WTC11 (cell line): Measurements from ENCODE around the gene SLC22A4. TPM values are rescaled to one million over a fixed set of nuclear protein-coding genes. Genes with fewer than 3 reads are reported as not detected.
A peak's percentile ranks its signal among the peaks of the same experiment; 100 is the strongest.

Experiments used
- ATAC-seq: fragments of 200-7000 bp; cut with Tn5 transposase; 2 replicates; pipeline ENCODE4 v1.10.0; 2021; ENCODE audit warnings: mild to moderate bottlenecking, moderate library complexity
- CTCF ChIA-PET: fragments of 300-600 bp; sonication (Branson Sonifier 250); formaldehyde crosslinking; loops from one replicate; lab custom pipeline; 2021; ENCODE audit warnings: antibody characterized with exemption; lab: Charles Lee
- POLR2A ChIA-PET: fragments of 350-600 bp; sonication (Branson Sonifier 250); formaldehyde crosslinking; loops from one replicate; lab custom pipeline; 2021; ENCODE audit warnings: antibody characterized with exemption; lab: Charles Lee
- DNase-seq: peaks from one replicate; pipeline ENCODE4 v3.0.0; 2021; ENCODE audit warnings: low spot score
- H3K27ac Mint-ChIP-seq: 2 replicates; pipeline ENCODE4 v1.8.0; 2021; ENCODE audit warnings: mixed read lengths
- H3K27me3 Mint-ChIP-seq: 2 replicates; pipeline ENCODE4 v1.8.0; 2021; ENCODE audit warnings: low read depth, mild to moderate bottlenecking, moderate library complexity, mixed read lengths
- H3K36me3 Mint-ChIP-seq: 2 replicates; pipeline ENCODE4 v1.8.0; 2021; ENCODE audit warnings: mixed read lengths
- H3K4me1 Mint-ChIP-seq: 2 replicates; pipeline ENCODE4 v1.8.0; 2022; ENCODE audit warnings: mixed read lengths
- H3K4me3 Mint-ChIP-seq: 2 replicates; pipeline ENCODE4 v1.8.0; 2021; ENCODE audit warnings: mild to moderate bottlenecking, moderate library complexity, mixed read lengths
- H3K9me3 Mint-ChIP-seq: 2 replicates; pipeline ENCODE4 v1.8.0; 2021; ENCODE audit warnings: mixed read lengths
- ATF1 ChIP-seq: sonication (generic); formaldehyde crosslinking; IDR thresholded peaks from 2 replicates; pipeline ENCODE4 v1.8.1; 2023; ENCODE audit warnings: mild to moderate bottlenecking, moderate library complexity, missing genetic modification reagents
- E2F1 ChIP-seq: sonication (generic); formaldehyde crosslinking; IDR thresholded peaks from 2 replicates; pipeline ENCODE4 v1.8.0; 2022; ENCODE audit warnings: mild to moderate bottlenecking, missing genetic modification reagents
- ELF4 ChIP-seq: sonication (generic); formaldehyde crosslinking; IDR thresholded peaks from 2 replicates; pipeline ENCODE4 v1.8.1; 2022; ENCODE audit warnings: low read depth, mild to moderate bottlenecking, moderate library complexity, missing genetic modification reagents
- FOXJ3 ChIP-seq: sonication (generic); formaldehyde crosslinking; IDR thresholded peaks from 2 replicates; pipeline ENCODE4 v1.9.0; 2021; ENCODE audit warnings: missing genetic modification reagents, mild to moderate bottlenecking, borderline replicate concordance
- FOXP1 ChIP-seq: sonication (generic); formaldehyde crosslinking; IDR thresholded peaks from 2 replicates; pipeline ENCODE4 v1.8.0; 2022; ENCODE audit warnings: missing genetic modification reagents, mild to moderate bottlenecking, moderate library complexity, borderline replicate concordance
- IRF1 ChIP-seq: sonication (generic); formaldehyde crosslinking; IDR thresholded peaks from 2 replicates; pipeline ENCODE4 v1.8.0; 2023; ENCODE audit warnings: missing genetic modification reagents
- JAZF1 ChIP-seq: fragments of 250-450 bp; sonication (Bioruptor Pico); IDR thresholded peaks from 2 replicates; pipeline ENCODE4 v1.9.0; 2021; ENCODE audit warnings: moderate library complexity, mild to moderate bottlenecking, inconsistent platforms
- NFATC4 ChIP-seq: fragments of 250-450 bp; sonication (Bioruptor Pico); IDR thresholded peaks from 2 replicates; pipeline ENCODE4 v1.9.0; 2021; ENCODE audit warnings: mild to moderate bottlenecking
- NFE2L1 ChIP-seq: sonication (generic); formaldehyde crosslinking; IDR thresholded peaks from 2 replicates; pipeline ENCODE4 v1.8.1; 2023; ENCODE audit warnings: missing genetic modification reagents
- PREB ChIP-seq: sonication (generic); formaldehyde crosslinking; IDR thresholded peaks from 2 replicates; pipeline ENCODE4 v1.8.1; 2022; ENCODE audit warnings: mild to moderate bottlenecking, missing genetic modification reagents, moderate library complexity, borderline replicate concordance
- SP1 ChIP-seq: sonication (generic); formaldehyde crosslinking; conservative IDR thresholded peaks from 2 replicates; pipeline ENCODE4 v1.8.1; 2022; ENCODE audit warnings: missing genetic modification reagents
- STAT6 ChIP-seq: sonication (generic); formaldehyde crosslinking; conservative IDR thresholded peaks from 2 replicates; pipeline ENCODE4 v1.8.1; 2023; ENCODE audit warnings: mild to moderate bottlenecking, low read depth, missing genetic modification reagents, moderate library complexity
- TCF7 ChIP-seq: sonication (generic); formaldehyde crosslinking; IDR thresholded peaks from 2 replicates; pipeline ENCODE4 v1.8.0; 2022; ENCODE audit warnings: mild to moderate bottlenecking, low read depth, missing genetic modification reagents, moderate library complexity
- ZBTB43 ChIP-seq: sonication (generic); formaldehyde crosslinking; IDR thresholded peaks from 2 replicates; pipeline ENCODE4 v1.8.1; 2023; ENCODE audit warnings: mild to moderate bottlenecking, missing genetic modification reagents
- ZNF281 ChIP-seq: sonication (generic); formaldehyde crosslinking; IDR thresholded peaks from 2 replicates; pipeline ENCODE4 v1.8.0; 2023; ENCODE audit warnings: mild to moderate bottlenecking, missing genetic modification reagents
- ZNF671 ChIP-seq: fragments of 250-450 bp; sonication (Bioruptor Pico); IDR thresholded peaks from 2 replicates; pipeline ENCODE4 v1.8.0; 2021; ENCODE audit warnings: mild to moderate bottlenecking
- total RNA-seq: library from RNA; stranded (reverse); gene quantifications from 3 replicates; pipeline ENCODE4 v1.2.3, GENCODE V29; 2021

The SLC22A4 gene
- total RNA-seq, 1 experiment from 2014 or later: 0.35 TPM

- no peak for DNase-seq
- H3K36me3 Mint-ChIP-seq: no peaks in the 10 kb centered on the region
- ATAC-seq: no peak
- H3K4me3 Mint-ChIP-seq: no peak overlapping the region
- no peak overlapping the region for H3K27ac Mint-ChIP-seq
- no peak for TF ChIP-seq ZNF671 (CRISPR knock-in tag)
- no peak for TF ChIP-seq NFATC4 (CRISPR knock-in tag)
- no peak for TF ChIP-seq ATF1 (CRISPR knock-in tag)
- TF ChIP-seq NFE2L1: no peak
- no peak for TF ChIP-seq STAT6 (CRISPR knock-in tag)
- H3K27me3 Mint-ChIP-seq: no peaks in the 10 kb centered on the region
- ChIA-PET CTCF (no interaction called here), POLR2A (no interaction called here)
- H3K9me3 Mint-ChIP-seq: no peaks in the 10 kb centered on the region
- H3K4me1 Mint-ChIP-seq: peaks cover 19% of the 10 kb centered on the region
These were observed 25.8 kb downstream of the SLC22A4 start for GRCh38 chr5:132319975-132320374.

GRCh38 chr5:132321109-132321721, 27.0 kb downstream of the SLC22A4 start:
- Mint-ChIP-seq H3K4me3 (no peak overlapping the region), H3K9me3 (no peaks in the 10 kb centered on the region), H3K27ac (peak overlapping the region; percentile 40), H3K27me3 (no peaks in the 10 kb centered on the region), H3K36me3 (no peaks in the 10 kb centered on the region), H3K4me1 (peaks cover 19% of the 10 kb centered on the region)
- POLR2A ChIA-PET: interaction anchor here (2.8 kb wide), 1 partner anchor 27 kb away, joined by 10 read pairs; the partner anchor contains the start of gene SLC22A4
- DNase-seq (no peak), ATAC-seq (peak; percentile 34)
- CTCF ChIA-PET: interaction anchor here (1.4 kb wide), 1 partner anchor 83 kb away, joined by 4 read pairs; no protein-coding TSS in a partner anchor
- TF ChIP-seq IRF1 (CRISPR knock-in tag) (no peak), FOXJ3 (CRISPR knock-in tag) (no peak), ELF4 (no peak), TCF7 (CRISPR knock-in tag) (no peak)

GRCh38 chr5:132322266-132322665, 28.1 kb downstream of the SLC22A4 start:
- ChIA-PET POLR2A (interaction anchor here (0.7 to 2.8 kb wide), 2 partner anchors 11 to 29 kb away, joined by 4 to 10 read pairs; partner anchors contain the start of gene SLC22A4), CTCF (interaction anchor here (0.8 to 2.2 kb wide), 5 partner anchors 11 to 132 kb away, joined by 3 to 9 read pairs (median 4); no protein-coding TSS in a partner anchor)
- TF ChIP-seq PREB: no peak
- 0 out of 2 replicates have a peak, but pooled peaks have one; percentile 35 for TF ChIP-seq FOXP1 (CRISPR knock-in tag)
- 0 out of 2 replicates have a peak, but pooled peaks have one; percentile 26 for TF ChIP-seq SP1 (CRISPR knock-in tag)
- peak overlapping the region; percentile 34; the same call in 1 of the 2 replicates for H3K4me3 Mint-ChIP-seq
- ATAC-seq (peak; percentile 85), DNase-seq (peak; percentile 66)
- H3K27ac Mint-ChIP-seq: peak overlapping the region; percentile 60
- H3K4me1 Mint-ChIP-seq: peaks cover 19% of the 10 kb centered on the region
- no peaks in the 10 kb centered on the region for H3K9me3 Mint-ChIP-seq
- H3K36me3 Mint-ChIP-seq: no peaks in the 10 kb centered on the region
- H3K27me3 Mint-ChIP-seq: no peaks in the 10 kb centered on the region

- H3K27ac Mint-ChIP-seq: peak overlapping the region; percentile 90
- ChIA-PET CTCF (interaction anchor here (0.8 to 2.2 kb wide), 6 partner anchors 10 to 133 kb away, joined by 3 to 9 read pairs (median 3); no protein-coding TSS in a partner anchor), POLR2A (interaction anchor here (2.8 kb wide), 1 partner anchor 29 kb away, joined by 10 read pairs; the partner anchor contains the start of gene SLC22A4)
- no peak overlapping the region for H3K4me3 Mint-ChIP-seq
- ATAC-seq (no peak), DNase-seq (no peak)
- H3K4me1 Mint-ChIP-seq: peaks cover 19% of the 10 kb centered on the region
- H3K27me3 Mint-ChIP-seq: no peaks in the 10 kb centered on the region
- no peaks in the 10 kb centered on the region for H3K36me3 Mint-ChIP-seq
- no peaks in the 10 kb centered on the region for H3K9me3 Mint-ChIP-seq
- TF ChIP-seq ZBTB43 (CRISPR knock-in tag) (no peak), PREB (no peak), ZNF281 (CRISPR knock-in tag) (no peak), JAZF1 (CRISPR knock-in tag) (no peak), E2F1 (no peak)
These were observed 29.0 kb downstream of the SLC22A4 start for GRCh38 chr5:132323202-132323601.
